ENCODE results near the gene GLT6D1.

DNA sequence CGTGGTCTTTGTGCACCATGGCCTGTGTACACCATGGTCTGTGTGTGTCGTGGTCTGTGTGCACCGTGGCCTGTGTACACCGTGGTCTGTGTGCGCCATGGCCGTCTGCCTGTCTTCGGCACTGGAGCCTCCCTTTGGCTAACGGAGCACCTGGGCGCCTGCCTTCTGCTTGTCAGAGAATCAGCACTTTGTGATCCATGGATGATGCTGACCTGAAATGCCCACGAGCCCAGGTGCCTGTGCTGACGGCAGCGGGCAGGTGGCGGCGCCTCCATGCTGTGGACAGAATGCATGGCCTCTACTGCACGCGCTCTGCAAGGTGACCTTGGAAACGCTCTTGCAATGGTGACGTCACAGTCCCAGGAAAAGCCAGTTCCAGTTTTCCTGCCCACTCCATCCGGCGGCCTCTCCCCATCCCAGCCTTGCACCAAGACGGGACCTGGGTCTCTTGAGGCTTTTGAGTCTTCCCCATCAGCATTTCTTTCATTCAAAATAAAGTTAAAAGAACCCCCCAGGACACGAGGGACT, 38.4 kb upstream of the GLT6D1 start:
- TF ChIP-seq GATA3 (IDR thresholded peaks at IDR 0.05; ENCODE audit: low read depth, low read length) (no peak), GATA2 (IDR thresholded peaks at IDR 0.05; ENCODE audit: low read depth, low read length) (no peak)
